Measurements from ENCODE around the gene PPP2R3A. TPM values are rescaled to one million over a fixed set of nuclear protein-coding genes. Genes with fewer than 3 reads are reported as not detected.
A peak's percentile ranks its signal among the peaks of the same experiment; 100 is the strongest.

The PPP2R3A gene
- total and polyA plus RNA-seq, 2 donors: 10.5 to 28.7 TPM

GRCh38 chr3:136022529-136023263, 57.2 kb downstream of the PPP2R3A start:
- 64% methylated on average over 6 of the region's 6 CpGs for WGBS
- no peak for DNase-seq (ENCODE audit: extremely low spot score)
- Histone ChIP-seq H3K27ac (ENCODE audit: low read depth) (no peak overlapping the region), H3K4me1 (ENCODE audit: insufficient read depth) (no peaks in the 10 kb centered on the region), H3K4me3 (ENCODE audit: low read depth, low read length) (no peak overlapping the region), H3K36me3 (ENCODE audit: insufficient read depth) (no peaks in the 10 kb centered on the region)

- WGBS: 62% methylated on average over 3 of the region's 3 CpGs
- Histone ChIP-seq H3K36me3 (ENCODE audit: insufficient read depth) (no peaks in the 10 kb centered on the region), H3K4me1 (ENCODE audit: insufficient read depth) (no peaks in the 10 kb centered on the region), H3K4me3 (ENCODE audit: low read depth, low read length) (no peak overlapping the region), H3K27ac (ENCODE audit: low read depth) (no peak overlapping the region)
- no peak for DNase-seq (ENCODE audit: extremely low spot score)
Observed at GRCh38 chr3:136023264-136023978, 57.9 kb downstream of the PPP2R3A start.

- Histone ChIP-seq H3K4me3 (ENCODE audit: low read depth, low read length) (no peak overlapping the region), H3K36me3 (ENCODE audit: insufficient read depth) (peaks cover 1% of the 10 kb centered on the region), H3K4me1 (ENCODE audit: insufficient read depth) (no peaks in the 10 kb centered on the region), H3K27ac (ENCODE audit: low read depth) (no peak overlapping the region)
- DNase-seq (ENCODE audit: extremely low spot score): no peak
- WGBS: 78% methylated on average over 3 of the region's 3 CpGs
Observed at GRCh38 chr3:136036306-136036705, 70.8 kb downstream of the PPP2R3A start.

GRCh38 chr3:136038668-136039067, 73.1 kb downstream of the PPP2R3A start:
- peaks cover 2% of the 10 kb centered on the region for H3K36me3 ChIP-seq (ENCODE audit: insufficient read depth)
- WGBS: 83% methylated on average over 2 of the region's 2 CpGs
- H3K4me1 ChIP-seq (ENCODE audit: insufficient read depth): no peaks in the 10 kb centered on the region
- no peak overlapping the region for H3K4me3 ChIP-seq (ENCODE audit: low read depth, low read length)
- no peak for DNase-seq (ENCODE audit: extremely low spot score)
- no peak overlapping the region for H3K27ac ChIP-seq (ENCODE audit: low read depth)

- H3K4me1 ChIP-seq (ENCODE audit: insufficient read depth): no peaks in the 10 kb centered on the region
- peaks cover 2% of the 10 kb centered on the region for H3K36me3 ChIP-seq (ENCODE audit: insufficient read depth)
- no peak overlapping the region for H3K4me3 ChIP-seq (ENCODE audit: low read depth, low read length)
- peak; percentile 25 for DNase-seq (ENCODE audit: extremely low spot score)
- WGBS: 72% methylated on average over 7 of the region's 7 CpGs
- H3K27ac ChIP-seq (ENCODE audit: low read depth): no peak overlapping the region
Observed at GRCh38 chr3:136042608-136043221, 77.2 kb downstream of the PPP2R3A start.

GRCh38 chr3:136044980-136045745, 79.6 kb downstream of the PPP2R3A start:
- Histone ChIP-seq H3K36me3 (ENCODE audit: insufficient read depth) (peaks cover 2% of the 10 kb centered on the region), H3K4me3 (ENCODE audit: low read depth, low read length) (no peak overlapping the region), H3K4me1 (ENCODE audit: insufficient read depth) (no peaks in the 10 kb centered on the region), H3K27ac (ENCODE audit: low read depth) (no peak overlapping the region)
- WGBS: 93% methylated on average over 7 of the region's 7 CpGs
- no peak for DNase-seq (ENCODE audit: extremely low spot score)

- no peak overlapping the region for H3K27ac ChIP-seq (ENCODE audit: low read depth)
- no peak for DNase-seq (ENCODE audit: extremely low spot score)
- H3K4me3 ChIP-seq (ENCODE audit: low read depth, low read length): no peak overlapping the region
- 96% methylated on average over 7 of the region's 7 CpGs for WGBS
- no peaks in the 10 kb centered on the region for H3K4me1 ChIP-seq (ENCODE audit: insufficient read depth)
- H3K36me3 ChIP-seq (ENCODE audit: insufficient read depth): no peaks in the 10 kb centered on the region
Observed at GRCh38 chr3:136048068-136048467, 82.5 kb downstream of the PPP2R3A start.

- Histone ChIP-seq H3K36me3 (ENCODE audit: insufficient read depth) (no peaks in the 10 kb centered on the region), H3K27ac (ENCODE audit: low read depth) (no peak overlapping the region), H3K4me1 (ENCODE audit: insufficient read depth) (no peaks in the 10 kb centered on the region), H3K4me3 (ENCODE audit: low read depth, low read length) (no peak overlapping the region)
- no peak for DNase-seq (ENCODE audit: extremely low spot score)
- 61% methylated on average over 6 of the region's 6 CpGs for WGBS
Observed at GRCh38 chr3:136050250-136050649, 84.7 kb downstream of the PPP2R3A start.

- no peak for DNase-seq (ENCODE audit: extremely low spot score)
- WGBS: 76% methylated on average over 4 of the region's 4 CpGs
- no peak overlapping the region for H3K4me3 ChIP-seq (ENCODE audit: low read depth, low read length)
- no peaks in the 10 kb centered on the region for H3K4me1 ChIP-seq (ENCODE audit: insufficient read depth)
- no peaks in the 10 kb centered on the region for H3K36me3 ChIP-seq (ENCODE audit: insufficient read depth)
- H3K27ac ChIP-seq (ENCODE audit: low read depth): no peak overlapping the region
Observed at GRCh38 chr3:136055491-136055890, 90.0 kb downstream of the PPP2R3A start.

- no peaks in the 10 kb centered on the region for H3K36me3 ChIP-seq (ENCODE audit: insufficient read depth)
- 91% methylated on average over 2 of the region's 2 CpGs for WGBS
- DNase-seq (ENCODE audit: extremely low spot score): no peak
- no peak overlapping the region for H3K27ac ChIP-seq (ENCODE audit: low read depth)
- no peak overlapping the region for H3K4me3 ChIP-seq (ENCODE audit: low read depth, low read length)
- no peaks in the 10 kb centered on the region for H3K4me1 ChIP-seq (ENCODE audit: insufficient read depth)
Observed at GRCh38 chr3:136067211-136067610, 101.7 kb downstream of the PPP2R3A start.

- no peak overlapping the region for H3K27ac ChIP-seq (ENCODE audit: low read depth)
- WGBS: 81% methylated on average over 5 of the region's 5 CpGs
Observed at GRCh38 chr3:136068708-136069107, 103.2 kb downstream of the PPP2R3A start.

GRCh38 chr3:136069933-136070332, 104.4 kb downstream of the PPP2R3A start:
- Histone ChIP-seq H3K36me3 (ENCODE audit: insufficient read depth) (no peaks in the 10 kb centered on the region), H3K4me1 (ENCODE audit: insufficient read depth) (no peaks in the 10 kb centered on the region), H3K4me3 (ENCODE audit: low read depth, low read length) (no peak overlapping the region), H3K27ac (ENCODE audit: low read depth) (no peak overlapping the region)
- DNase-seq (ENCODE audit: extremely low spot score): no peak
- 65% methylated on average over 5 of the region's 5 CpGs for WGBS

More at GRCh38 chr3:136068708-136069107, 103.2 kb downstream of the PPP2R3A start:
- H3K4me3 ChIP-seq (ENCODE audit: low read depth, low read length): no peak overlapping the region
- no peaks in the 10 kb centered on the region for H3K36me3 ChIP-seq (ENCODE audit: insufficient read depth)
- no peaks in the 10 kb centered on the region for H3K4me1 ChIP-seq (ENCODE audit: insufficient read depth)
- DNase-seq (ENCODE audit: extremely low spot score): no peak

- Histone ChIP-seq H3K4me1 (ENCODE audit: insufficient read depth) (no peaks in the 10 kb centered on the region), H3K36me3 (ENCODE audit: insufficient read depth) (no peaks in the 10 kb centered on the region), H3K4me3 (ENCODE audit: low read depth, low read length) (no peak overlapping the region), H3K27ac (ENCODE audit: low read depth) (no peak overlapping the region)
- WGBS: 44% methylated on average over 3 of the region's 3 CpGs
- DNase-seq (ENCODE audit: extremely low spot score): no peak
Observed at GRCh38 chr3:136070334-136070733, 104.8 kb downstream of the PPP2R3A start.
